B cell (primary cell): ENCODE data around the gene CEMIP. TPM values are rescaled to one million over a fixed set of nuclear protein-coding genes. Genes with fewer than 3 reads are reported as not detected.

Source experiments
- ATAC-seq: fragments of 200-7000 bp; cut with Tn5 transposase; one replicate; pipeline ENCODE4 v1.10.0; 2021; ENCODE audit warnings: low read depth, mild to moderate bottlenecking, moderate number of reproducible peaks, moderate library complexity
- CTCF ChIA-PET: fragments of 350-600 bp; sonication (Branson Sonifier 250); formaldehyde crosslinking; loops from one replicate; lab custom pipeline; 2021; ENCODE audit warnings: antibody characterized with exemption, inconsistent platforms; lab: Charles Lee
- POLR2A ChIA-PET: fragments of 350-600 bp; sonication (Branson Sonifier 250); formaldehyde crosslinking; loops from one replicate; lab custom pipeline; 2021; ENCODE audit warnings: antibody characterized with exemption; lab: Charles Lee
- DNase-seq: peaks from one replicate; pipeline ENCODE4 v3.0.0; 2013
- H2AFZ ChIP-seq: 2 replicates; pipeline ENCODE4 v1.6.1; 2012; ENCODE audit warnings: mild to moderate bottlenecking, low read depth, low read length; ENCODE audit not compliant: insufficient read depth, poor library complexity, severe bottlenecking
- H3K27ac ChIP-seq, 2 donors: 1 replicate in 1 of 2; 2 replicates in 1 of 2; pipeline ENCODE4 v1.5.1; 2012 to 2013; ENCODE audit warnings: low read length in 2 of 2, mild to moderate bottlenecking in 2 of 2, moderate library complexity in 1 of 2
- H3K27me3 ChIP-seq, 4 experiments: fragments of 200-600 bp in 1 of 4; sonication (generic) in 1 of 4; replicated peaks in 1 of 4; 1 replicate in 2 of 4; 2 replicates in 2 of 4; pipeline versions ENCODE4 v1.6.1 to v1.7.0; 2013 to 2016; ENCODE audit warnings: low read length in 3 of 4, mild to moderate bottlenecking in 2 of 4, mixed read lengths in 1 of 4, moderate library complexity in 1 of 4; ENCODE audit not compliant: insufficient read depth in 4 of 4, control insufficient read depth in 3 of 4; ENCODE audit errors: control extremely low read depth in 1 of 4
- H3K36me3 ChIP-seq, 2 experiments: replicated peaks in 1 of 2; 1 replicate in 1 of 2; 2 replicates in 1 of 2; pipeline versions ENCODE4 v1.6.1 to v1.7.1; 2013; ENCODE audit warnings: low read length in 1 of 2; ENCODE audit not compliant: insufficient read depth in 2 of 2, control insufficient read depth in 1 of 2; ENCODE audit errors: control extremely low read depth in 1 of 2, extremely low read depth in 1 of 2
- H3K4me1 ChIP-seq, 2 donors: fragments of 200-600 bp in 1 of 2; sonication (generic) in 1 of 2; 1 replicate in 1 of 2; 2 replicates in 1 of 2; pipeline versions ENCODE4 v1.5.1 to v1.6.1; 2013 to 2017; ENCODE audit warnings: low read length in 2 of 2; ENCODE audit not compliant: control insufficient read depth in 2 of 2, insufficient read depth in 2 of 2
- H3K4me2 ChIP-seq: replicated peaks from 2 replicates; pipeline ENCODE3; 2012; ENCODE audit warnings: mild to moderate bottlenecking, low read depth, low read length; ENCODE audit not compliant: poor library complexity, severe bottlenecking
- H3K4me3 ChIP-seq, 5 experiments: fragments of 200-600 bp in 1 of 5; sonication (generic) in 1 of 5; 1 replicate in 3 of 5; 2 replicates in 2 of 5; pipeline versions ENCODE4 v1.5.1 to v1.7.0; 2011 to 2016; ENCODE audit warnings: low read length in 4 of 5, mild to moderate bottlenecking in 4 of 5, low read depth in 2 of 5, control low read depth in 1 of 5, moderate library complexity in 1 of 5; ENCODE audit not compliant: insufficient read depth in 1 of 5; ENCODE audit errors: control extremely low read depth in 1 of 5, extremely low read depth in 1 of 5
- H3K79me2 ChIP-seq: fragments of 200-600 bp; sonication (generic); one replicate; pipeline ENCODE4 v1.6.0; 2016; ENCODE audit warnings: low read length; ENCODE audit not compliant: control insufficient read depth, insufficient read depth
- H3K9ac ChIP-seq: fragments of 200-600 bp; sonication (generic); 2 replicates; pipeline ENCODE4 v1.6.1; 2017; ENCODE audit warnings: mild to moderate bottlenecking, low read length, moderate library complexity
- H3K9me3 ChIP-seq, 3 donors: one replicate each; pipeline versions ENCODE4 v1.6.1 to v1.7.1; 2013; ENCODE audit warnings: low read length in 2 of 3; ENCODE audit not compliant: control insufficient read depth in 2 of 3, insufficient read depth in 1 of 3; ENCODE audit errors: control extremely low read depth in 1 of 3
- H4K20me1 ChIP-seq: 2 replicates; pipeline ENCODE4 v1.6.0; 2012; ENCODE audit warnings: mild to moderate bottlenecking, low read length; ENCODE audit not compliant: insufficient read depth, control insufficient read depth, poor library complexity, severe bottlenecking
- H3K27ac Mint-ChIP-seq: one replicate; pipeline ENCODE4 v1.8.0; 2021; ENCODE audit warnings: mixed read lengths
- H3K27me3 Mint-ChIP-seq: one replicate; pipeline ENCODE4 v1.8.0; 2021; ENCODE audit warnings: mixed read lengths
- H3K4me1 Mint-ChIP-seq: one replicate; pipeline ENCODE4 v1.8.0; 2021; ENCODE audit warnings: mixed read lengths
- H3K4me3 Mint-ChIP-seq: one replicate; pipeline ENCODE4 v1.8.0; 2021; ENCODE audit warnings: mixed read lengths
- H3K9me3 Mint-ChIP-seq: one replicate; pipeline ENCODE4 v1.8.0; 2022; ENCODE audit warnings: mixed read lengths; ENCODE audit not compliant: insufficient read depth
- EZH2 ChIP-seq: IDR thresholded peaks from 2 replicates; pipeline ENCODE4 v1.6.1; 2012; ENCODE audit warnings: borderline replicate concordance, low read depth, mild to moderate bottlenecking, moderate library complexity, low read length; ENCODE audit not compliant: insufficient read depth, poor library complexity, severe bottlenecking
- WGBS: methylation state at CpG from one replicate; pipeline ENCODE4 v1.1.5; 2013; ENCODE audit warnings: missing lambda C conversion rate; ENCODE audit not compliant: insufficient coverage; 5-methylcytosine and 5-hydroxymethylcytosine counted together
- intact Hi-C: fragments of 100-400 bp; cut with micrococcal nuclease; formaldehyde crosslinking; loops from one replicate; pipeline ENCODE4 v1.10.0; 2022
- polyA plus RNA-seq: library from polyadenylated mRNA; depleted of rRNA; stranded (reverse); fragments of >200 nt; gene quantifications from 2 replicates; pipeline ENCODE4 v1.2.3, GENCODE V29; 2012
- total RNA-seq, 2 donors: library from RNA; stranded (reverse); fragments of 120-200 nt in 1 of 2; gene quantifications; 1 replicate in 1 of 2; 2 replicates in 1 of 2; pipeline versions ENCODE4 v1.2.3 to v1.2.4, GENCODE V29; 2013 to 2022
- TF ChIP-seq, protein P1 (sequence below): fragments of 200-600 bp; IDR thresholded peaks from one replicate; pipeline ENCODE4 v1.8.0; 2022; ENCODE audit warnings: antibody characterized with exemption, mild to moderate bottlenecking

CEMIP gene
- total and polyA plus RNA-seq, 2 donors (not counting 1 experiment from before 2014, with no cell fraction given): 0.32 TPM; not detected in 1

DNA sequence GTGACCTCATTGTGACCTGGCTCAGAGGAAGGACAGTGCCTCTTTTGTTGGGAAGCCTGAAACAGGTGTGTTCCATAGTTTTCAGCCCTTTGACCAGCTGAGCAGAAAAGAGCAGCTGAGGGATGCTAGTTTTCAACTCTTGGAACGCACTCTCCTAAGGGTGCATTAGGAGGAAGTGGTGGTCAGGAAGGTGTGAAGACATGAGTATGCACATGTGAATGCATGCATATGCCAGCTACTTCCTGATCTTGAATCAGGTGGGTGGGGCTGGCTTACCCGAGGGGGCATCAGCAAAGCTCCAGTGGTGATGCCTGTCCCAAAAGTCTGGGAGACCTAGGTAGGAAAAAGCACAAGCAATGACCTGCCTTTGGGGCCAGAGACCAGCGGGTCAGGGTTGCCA, 23.3 kb upstream of the CEMIP start:
- no peaks in the 10 kb centered on the region for H3K36me3 ChIP-seq
- no peaks in the 10 kb centered on the region for H3K27me3 ChIP-seq
- WGBS: 43% methylated on average over 2 of the region's 3 CpGs
- no peaks in the 10 kb centered on the region for H3K9me3 Mint-ChIP-seq
- H3K27me3 Mint-ChIP-seq: peaks cover 8% of the 10 kb centered on the region
- no peaks in the 10 kb centered on the region for H3K79me2 ChIP-seq
- no peak overlapping the region for H3K4me3 Mint-ChIP-seq
- H2AFZ ChIP-seq: no peak overlapping the region
- CTCF ChIA-PET: no interaction called here
- no peak overlapping the region for H3K4me3 ChIP-seq
- DNase-seq (no peak), ATAC-seq (no peak)
- no peak for TF ChIP-seq EZH2
- TF ChIP-seq, protein P1, sequence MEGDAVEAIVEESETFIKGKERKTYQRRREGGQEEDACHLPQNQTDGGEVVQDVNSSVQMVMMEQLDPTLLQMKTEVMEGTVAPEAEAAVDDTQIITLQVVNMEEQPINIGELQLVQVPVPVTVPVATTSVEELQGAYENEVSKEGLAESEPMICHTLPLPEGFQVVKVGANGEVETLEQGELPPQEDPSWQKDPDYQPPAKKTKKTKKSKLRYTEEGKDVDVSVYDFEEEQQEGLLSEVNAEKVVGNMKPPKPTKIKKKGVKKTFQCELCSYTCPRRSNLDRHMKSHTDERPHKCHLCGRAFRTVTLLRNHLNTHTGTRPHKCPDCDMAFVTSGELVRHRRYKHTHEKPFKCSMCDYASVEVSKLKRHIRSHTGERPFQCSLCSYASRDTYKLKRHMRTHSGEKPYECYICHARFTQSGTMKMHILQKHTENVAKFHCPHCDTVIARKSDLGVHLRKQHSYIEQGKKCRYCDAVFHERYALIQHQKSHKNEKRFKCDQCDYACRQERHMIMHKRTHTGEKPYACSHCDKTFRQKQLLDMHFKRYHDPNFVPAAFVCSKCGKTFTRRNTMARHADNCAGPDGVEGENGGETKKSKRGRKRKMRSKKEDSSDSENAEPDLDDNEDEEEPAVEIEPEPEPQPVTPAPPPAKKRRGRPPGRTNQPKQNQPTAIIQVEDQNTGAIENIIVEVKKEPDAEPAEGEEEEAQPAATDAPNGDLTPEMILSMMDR: no peak
- H4K20me1 ChIP-seq: no peaks in the 10 kb centered on the region
- POLR2A ChIA-PET: no interaction called here
- no peak overlapping the region for H3K27ac Mint-ChIP-seq
- no peaks in the 10 kb centered on the region for H3K4me1 ChIP-seq
- no peaks in the 10 kb centered on the region for H3K9me3 ChIP-seq
- no peak overlapping the region for H3K27ac ChIP-seq
- intact Hi-C loops: no loop called here
- H3K9ac ChIP-seq: no peak overlapping the region
- peaks cover 1% of the 10 kb centered on the region for H3K4me1 Mint-ChIP-seq
- H3K4me2 ChIP-seq: no peak overlapping the region

DNA sequence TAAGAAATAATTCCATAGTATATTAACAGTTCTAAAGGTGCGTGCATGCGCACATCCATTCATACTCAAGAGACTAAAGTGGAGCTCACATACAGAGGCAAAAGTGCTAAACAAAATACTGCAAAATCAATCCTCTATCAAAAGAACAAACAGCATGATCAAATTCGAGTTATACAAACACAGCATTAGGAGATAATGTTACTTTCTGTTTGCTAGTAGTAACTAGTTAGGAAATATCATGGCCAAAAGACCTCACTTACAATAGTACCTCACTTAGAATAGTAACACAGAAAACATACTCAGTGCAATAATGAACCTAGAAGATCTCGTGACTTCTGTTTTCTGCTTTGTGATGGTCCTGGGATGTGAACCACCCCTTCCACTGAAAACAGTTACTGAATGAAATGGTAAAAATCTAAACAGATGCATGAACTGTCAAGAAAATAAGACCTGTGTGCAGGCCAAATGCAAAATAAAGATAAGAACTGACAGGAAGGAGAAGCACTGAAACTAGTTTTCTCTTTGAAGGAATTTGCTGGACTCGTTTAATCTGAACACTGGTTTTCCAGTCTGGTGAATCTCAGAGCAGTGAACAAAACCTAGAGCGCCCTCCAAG, 20.9 kb upstream of the CEMIP start:
- peaks cover 8% of the 10 kb centered on the region for H3K27me3 Mint-ChIP-seq
- H3K4me1 Mint-ChIP-seq: peaks cover 1% of the 10 kb centered on the region
- H3K9ac ChIP-seq: no peak overlapping the region
- H3K9me3 ChIP-seq: no peaks in the 10 kb centered on the region
- no peak overlapping the region for H3K27ac Mint-ChIP-seq
- no peaks in the 10 kb centered on the region for H3K4me1 ChIP-seq
- intact Hi-C loops: no loop called here
- H3K9me3 Mint-ChIP-seq: peaks cover 1% of the 10 kb centered on the region
- ChIA-PET CTCF (no interaction called here), POLR2A (no interaction called here)
- no peaks in the 10 kb centered on the region for H3K79me2 ChIP-seq
- TF ChIP-seq, protein P1: no peak
- TF ChIP-seq EZH2: no peak
- DNase-seq (no peak), ATAC-seq (no peak)
- WGBS: 57% methylated on average over 2 of the region's 6 CpGs
- no peak overlapping the region for H3K4me3 ChIP-seq
- no peaks in the 10 kb centered on the region for H3K27me3 ChIP-seq
- no peak overlapping the region for H3K4me3 Mint-ChIP-seq
- H3K27ac ChIP-seq: no peak overlapping the region
- no peak overlapping the region for H2AFZ ChIP-seq
- H4K20me1 ChIP-seq: no peaks in the 10 kb centered on the region
- no peaks in the 10 kb centered on the region for H3K36me3 ChIP-seq
- H3K4me2 ChIP-seq: no peak overlapping the region
